ENCODE measurements around the gene VBP1. TPM values are rescaled to one million over a fixed set of nuclear protein-coding genes. Genes with fewer than 3 reads are reported as not detected.
"Not testable (repeated sequence)": the region's sequence is repeated elsewhere in the genome, so short reads cannot be mapped to it uniquely, and the experiment has no call there.

Gene VBP1
- total RNA-seq, 1 donor from 2014 or later = 40.6 TPM

DNA sequence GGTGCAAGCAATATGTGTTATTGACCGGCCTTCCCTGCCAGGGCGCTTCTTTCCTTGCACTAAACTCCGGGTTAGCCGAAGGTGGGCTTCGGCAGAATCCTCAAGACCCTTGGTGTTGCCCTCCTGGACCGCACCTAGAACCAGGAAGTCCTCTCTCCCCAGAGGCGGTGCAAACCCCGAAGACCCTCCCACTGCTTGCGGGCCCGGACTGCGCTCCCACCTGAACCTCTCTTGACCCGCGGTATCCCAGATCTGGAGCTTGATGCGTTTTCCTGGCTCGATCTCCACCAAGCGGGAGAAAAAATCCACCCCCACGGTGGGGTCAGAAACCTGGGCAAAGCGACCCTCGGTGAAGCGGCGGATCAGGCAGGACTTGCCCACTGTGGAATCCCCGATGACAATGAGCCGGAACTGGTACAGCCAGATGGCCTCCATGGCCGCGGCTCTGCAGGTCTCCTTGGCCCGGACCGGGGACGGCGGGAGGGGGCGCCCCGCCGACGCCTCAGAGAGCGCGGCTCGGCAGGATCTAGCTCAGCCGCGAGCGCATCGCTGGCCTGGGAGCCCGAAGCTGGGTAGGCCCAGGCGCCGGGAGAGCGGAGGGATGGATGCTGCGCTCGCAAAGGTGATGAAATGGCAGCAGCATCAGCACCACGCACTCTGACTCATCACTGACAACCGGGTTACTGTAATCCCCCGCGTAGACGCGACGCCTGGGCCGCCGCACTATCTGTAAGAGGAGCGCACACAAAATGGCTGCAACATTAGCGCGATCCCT is 47.8 kb downstream of the VBP1 start, which contains the start of gene RAB39B:
TSS of gene RAB39B (minus strand) at position 638 of the 775 bp plus-strand sequence. CDS start at position 435, 203 bp downstream.
- peak; percentile 53 for DNase-seq
- peak; percentile 92 for ATAC-seq (ENCODE audit: low read depth)
- Mint-ChIP-seq H3K9me3 (no peaks in the 10 kb centered on the region), H3K36me3 (ENCODE audit: low read depth) (peaks cover 17% of the 10 kb centered on the region), H3K27ac (peak within 1 kb of the TSS; percentile 90), H3K27me3 (no peaks in the 10 kb centered on the region), H3K4me1 (peaks cover 22% of the 10 kb centered on the region), H3K4me3 (peak within 1 kb of the TSS; percentile 90)
- intact Hi-C loops (cut with micrococcal nuclease) = loop anchor here (1.0 to 5.0 kb wide), 2 partner anchors 48 to 237 kb away; partner anchors contain the start of genes FUNDC2 and VBP1
- TF ChIP-seq, protein P1, sequence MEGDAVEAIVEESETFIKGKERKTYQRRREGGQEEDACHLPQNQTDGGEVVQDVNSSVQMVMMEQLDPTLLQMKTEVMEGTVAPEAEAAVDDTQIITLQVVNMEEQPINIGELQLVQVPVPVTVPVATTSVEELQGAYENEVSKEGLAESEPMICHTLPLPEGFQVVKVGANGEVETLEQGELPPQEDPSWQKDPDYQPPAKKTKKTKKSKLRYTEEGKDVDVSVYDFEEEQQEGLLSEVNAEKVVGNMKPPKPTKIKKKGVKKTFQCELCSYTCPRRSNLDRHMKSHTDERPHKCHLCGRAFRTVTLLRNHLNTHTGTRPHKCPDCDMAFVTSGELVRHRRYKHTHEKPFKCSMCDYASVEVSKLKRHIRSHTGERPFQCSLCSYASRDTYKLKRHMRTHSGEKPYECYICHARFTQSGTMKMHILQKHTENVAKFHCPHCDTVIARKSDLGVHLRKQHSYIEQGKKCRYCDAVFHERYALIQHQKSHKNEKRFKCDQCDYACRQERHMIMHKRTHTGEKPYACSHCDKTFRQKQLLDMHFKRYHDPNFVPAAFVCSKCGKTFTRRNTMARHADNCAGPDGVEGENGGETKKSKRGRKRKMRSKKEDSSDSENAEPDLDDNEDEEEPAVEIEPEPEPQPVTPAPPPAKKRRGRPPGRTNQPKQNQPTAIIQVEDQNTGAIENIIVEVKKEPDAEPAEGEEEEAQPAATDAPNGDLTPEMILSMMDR (IDR thresholded peaks at IDR 0.05) = no peak
- POLR2A ChIA-PET = interaction anchor here (1.6 kb wide), 1 partner anchor 47 kb away, joined by 7 read pairs; no protein-coding TSS in a partner anchor
- CTCF ChIA-PET = no interaction called here

DNA sequence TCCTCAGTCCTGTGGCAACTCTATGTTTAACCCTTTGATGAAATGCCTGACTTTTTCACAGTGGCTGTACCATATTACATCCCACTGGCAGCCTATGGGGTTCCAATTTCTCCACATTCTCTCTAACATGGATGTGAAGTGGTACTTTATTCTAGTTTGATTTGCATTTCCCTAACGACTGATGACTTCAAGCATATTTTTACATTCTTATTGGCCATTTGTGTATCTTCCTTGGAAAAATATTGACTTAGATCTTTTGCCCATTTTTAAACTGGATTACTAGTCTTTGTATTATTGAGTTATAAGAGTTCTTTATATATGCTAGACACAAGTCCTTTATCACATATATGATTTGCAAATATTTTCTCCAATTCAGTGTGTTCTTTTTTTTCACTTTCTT is 50.2 kb downstream of the VBP1 start:
- peaks cover under 1% of the 10 kb centered on the region for H3K36me3 Mint-ChIP-seq (ENCODE audit: low read depth)
- CTCF ChIA-PET = no interaction called here
- H3K4me3 Mint-ChIP-seq = no peak overlapping the region
- TF ChIP-seq, protein P1 (IDR thresholded peaks at IDR 0.05) = no peak
- POLR2A ChIA-PET = no interaction called here
- H3K9me3 Mint-ChIP-seq = no peaks in the 10 kb centered on the region
- intact Hi-C loops (cut with micrococcal nuclease) = no loop called here
- peaks cover 22% of the 10 kb centered on the region for H3K4me1 Mint-ChIP-seq
- H3K27me3 Mint-ChIP-seq = no peaks in the 10 kb centered on the region
- no peak for DNase-seq
- no peak overlapping the region for H3K27ac Mint-ChIP-seq
- no peak for ATAC-seq (ENCODE audit: low read depth)

DNA sequence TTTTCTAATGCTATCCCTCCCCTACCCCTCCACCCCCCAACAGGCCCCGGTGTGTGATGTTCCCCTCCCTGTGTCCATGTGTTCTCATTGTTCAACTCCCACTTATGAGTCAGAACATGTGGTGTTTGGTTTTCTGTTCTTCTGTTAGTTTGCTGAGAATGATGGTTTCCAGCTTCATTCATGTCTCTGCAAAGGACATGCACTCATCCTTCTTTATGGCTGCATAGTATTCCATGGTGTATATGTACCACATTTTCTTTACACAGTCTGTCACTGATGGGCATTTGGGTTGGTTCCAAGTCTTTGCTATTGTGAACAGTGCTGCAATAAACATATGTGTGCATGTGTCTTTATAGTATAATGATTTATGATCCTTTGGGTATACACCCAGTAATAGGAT is 51.7 kb downstream of the VBP1 start:
- H3K27me3 Mint-ChIP-seq; DNase-seq; intact Hi-C loops (cut with micrococcal nuclease); ATAC-seq (ENCODE audit: low read depth); H3K27ac Mint-ChIP-seq; H3K36me3 Mint-ChIP-seq (ENCODE audit: low read depth); H3K4me3 Mint-ChIP-seq; POLR2A ChIA-PET; CTCF ChIA-PET; H3K9me3 Mint-ChIP-seq: not testable (repeated sequence)
- H3K4me1 Mint-ChIP-seq = peaks cover 12% of the 10 kb centered on the region

DNA sequence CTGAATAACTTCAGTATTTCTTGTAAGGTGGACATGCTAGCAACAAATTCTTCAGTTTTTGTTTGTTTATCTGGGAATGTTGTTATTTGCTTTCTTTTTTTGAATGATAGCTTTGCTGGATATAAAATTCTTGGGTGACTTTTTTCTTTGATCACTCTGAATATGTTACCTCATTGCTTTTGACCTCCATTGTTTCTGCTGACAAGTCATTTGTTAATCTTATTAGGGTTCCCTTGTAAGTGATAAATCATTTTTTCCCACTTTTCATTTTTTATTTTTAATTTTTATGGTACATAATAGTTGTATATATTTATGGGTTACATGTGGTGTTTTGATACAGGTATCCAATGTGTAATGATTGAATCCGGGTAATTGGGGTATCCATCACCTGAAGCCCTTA is 54.7 kb downstream of the VBP1 start:
- Mint-ChIP-seq H3K4me3 (no peak overlapping the region), H3K36me3 (ENCODE audit: low read depth) (no peaks in the 10 kb centered on the region), H3K27ac (no peak overlapping the region), H3K4me1 (no peaks in the 10 kb centered on the region), H3K27me3 (no peaks in the 10 kb centered on the region), H3K9me3 (no peaks in the 10 kb centered on the region)
- TF ChIP-seq, protein P1 (IDR thresholded peaks at IDR 0.05) = no peak
- ChIA-PET POLR2A (no interaction called here), CTCF (no interaction called here)
- DNase-seq = no peak
- intact Hi-C loops (cut with micrococcal nuclease) = no loop called here
- no peak for ATAC-seq (ENCODE audit: low read depth)

DNA sequence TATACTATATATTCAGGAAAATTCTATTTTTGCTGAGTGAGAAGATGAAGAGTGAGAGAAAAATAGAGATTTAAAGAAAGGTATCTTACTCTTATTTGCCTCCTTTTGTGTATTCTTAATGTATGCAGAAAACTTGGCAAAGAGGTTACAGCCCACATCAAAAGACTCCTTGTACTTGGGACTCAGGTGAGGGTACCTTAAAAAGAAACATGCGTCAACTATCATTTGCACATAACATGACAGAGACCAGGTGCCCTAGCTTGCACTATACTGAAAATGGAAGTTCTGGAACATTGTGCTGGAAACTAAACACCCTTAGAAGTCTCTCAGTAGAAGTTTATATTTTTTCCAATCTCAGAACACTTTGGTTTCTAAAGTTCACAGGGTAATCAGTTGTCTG is 63.6 kb downstream of the VBP1 start:
- ChIA-PET CTCF (no interaction called here), POLR2A (no interaction called here)
- DNase-seq (no peak), ATAC-seq (ENCODE audit: low read depth) (no peak)
- H3K27me3 Mint-ChIP-seq = no peaks in the 10 kb centered on the region
- TF ChIP-seq, protein P1 (IDR thresholded peaks at IDR 0.05) = no peak
- H3K9me3 Mint-ChIP-seq = no peaks in the 10 kb centered on the region
- intact Hi-C loops (cut with micrococcal nuclease) = no loop called here
- no peaks in the 10 kb centered on the region for H3K4me1 Mint-ChIP-seq
- no peaks in the 10 kb centered on the region for H3K36me3 Mint-ChIP-seq (ENCODE audit: low read depth)
- H3K27ac Mint-ChIP-seq = no peak overlapping the region
- no peak overlapping the region for H3K4me3 Mint-ChIP-seq

Other genes starting within 250 kb of the VBP1 start
- 1.1 and 2.0 TPM in 2 replicates for gene F8, start 193.7 kb upstream of the VBP1 start, total RNA-seq
- gene FUNDC2, start 189.6 kb upstream of the VBP1 start, total RNA-seq = 62.0 and 67.6 TPM in 2 replicates
- gene CMC4, start 145.3 kb upstream of the VBP1 start, total RNA-seq = 4.7 and 5.3 TPM in 2 replicates
- 19.5 and 21.2 TPM in 2 replicates for gene MTCP1, start 145.3 kb upstream of the VBP1 start, total RNA-seq
- 20.1 and 21.1 TPM in 2 replicates for gene BRCC3, start 145.0 kb upstream of the VBP1 start, total RNA-seq
- gene RAB39B, start 48.0 kb downstream of the VBP1 start, total RNA-seq = 7.9 and 8.1 TPM in 2 replicates
- 0.44 and 0.80 TPM in 2 replicates for gene CLIC2, start 118.2 kb downstream of the VBP1 start, total RNA-seq
- gene F8A2, start 165.6 kb downstream of the VBP1 start, total RNA-seq = not detected in 2 replicates
- gene F8A3, start 242.2 kb downstream of the VBP1 start, total RNA-seq = 9.4 and 11.6 TPM in 2 replicates

Data from activated B cell treated with CpG ODN at 0.5 μM for 24 hours (primary cell).